K562 (cell line): ENCODE results near the gene RBM17. TPM values are rescaled to one million over a fixed set of nuclear protein-coding genes. Genes with fewer than 3 reads are reported as not detected.

Experiments used
- CHD4 ChIP-seq: fragments of 200-600 bp; sonication (generic); IDR thresholded peaks from 3 replicates; pipeline ENCODE4 v1.6.1; 2012; ENCODE audit warnings: low read depth, mild to moderate bottlenecking, mixed read lengths, low read length, inconsistent platforms; ENCODE audit not compliant: insufficient read depth, insufficient replicate concordance, poor library complexity, severe bottlenecking
- EHMT2 ChIP-seq: fragments of 450-650 bp; IDR thresholded peaks from 2 replicates; pipeline ENCODE4 v1.6.1; 2018; ENCODE audit warnings: antibody characterized with exemption
- MEIS2 ChIP-seq: fragments of 450-650 bp; IDR thresholded peaks from 2 replicates; pipeline ENCODE4 v1.6.1; 2014; ENCODE audit warnings: mild to moderate bottlenecking; ENCODE audit not compliant: partially characterized antibody
- POLR2B ChIP-seq: fragments of 450-650 bp; IDR thresholded peaks from 2 replicates; pipeline ENCODE4 v1.6.1; 2018; ENCODE audit warnings: low read depth; ENCODE audit not compliant: partially characterized antibody
- SRSF1 ChIP-seq: fragments of 200-400 bp; formaldehyde crosslinking; IDR thresholded peaks from 2 replicates; pipeline ENCODE4 v1.6.1; 2017; ENCODE audit warnings: mild to moderate bottlenecking, low read depth, low read length, moderate library complexity
- STAT6 ChIP-seq: sonication (generic); formaldehyde crosslinking; IDR thresholded peaks from 2 replicates; pipeline ENCODE4 v1.8.1; 2023; ENCODE audit warnings: mild to moderate bottlenecking, missing genetic modification reagents
- TCF15 ChIP-seq: fragments of 250-450 bp; sonication (Bioruptor Pico); IDR thresholded peaks from 2 replicates; pipeline ENCODE4 v1.8.0; 2022; ENCODE audit warnings: moderate library complexity, mild to moderate bottlenecking, inconsistent platforms
- THRAP3 ChIP-seq: fragments of 450-650 bp; IDR thresholded peaks from 2 replicates; pipeline ENCODE4 v1.6.1; 2016; ENCODE audit warnings: mild to moderate bottlenecking, inconsistent platforms, borderline replicate concordance
- TRIM25 ChIP-seq: fragments of 450-650 bp; IDR thresholded peaks from 2 replicates; pipeline ENCODE4 v1.7.0; 2016; ENCODE audit warnings: borderline replicate concordance
- ZBTB11 ChIP-seq, 3 experiments: fragments of 200-800 bp in 1 of 3; fragments of 250-450 bp in 1 of 3; fragments of 450-650 bp in 1 of 3; sonication (Bioruptor Pico) in 1 of 3; sonication (Bioruptor generic) in 1 of 3; formaldehyde crosslinking in 1 of 3; IDR thresholded peaks; 2 replicates each; pipeline versions ENCODE4 v1.6.1 to v1.8.0; 2016 to 2022; ENCODE audit warnings: mild to moderate bottlenecking in 2 of 3, missing genetic modification characterization in 2 of 3, missing compliant biosample characterization in 1 of 3, moderate library complexity in 1 of 3
- ZNF324 ChIP-seq: fragments of 250-450 bp; sonication (Bioruptor Pico); IDR thresholded peaks from 2 replicates; pipeline ENCODE4 v1.4.0; 2020; ENCODE audit warnings: mild to moderate bottlenecking
- ZNF592 ChIP-seq: fragments of 450-650 bp; IDR thresholded peaks from 2 replicates; pipeline ENCODE4 v1.6.1; 2017; ENCODE audit warnings: antibody characterized with exemption, mild to moderate bottlenecking
- ZNF695 ChIP-seq: fragments of 450-650 bp; formaldehyde crosslinking; IDR thresholded peaks from 2 replicates; pipeline ENCODE4 v1.4.0; 2020; ENCODE audit warnings: mild to moderate bottlenecking, moderate library complexity
- polyA plus RNA-seq, 8 experiments: library from polyadenylated mRNA; depleted of rRNA in 4 of 8; stranded (reverse) in 5 of 8; unstranded in 3 of 8; fragments of >200 nt; fragmentation: Nextera tagmentation in 2 of 8; fragmentation: Illumina TruSeq in 1 of 8; extraction: Ambion mirVana in 2 of 8; extraction: Trizol in 1 of 8; gene quantifications; 2 replicates each; pipeline versions ENCODE4 v1.2.1 to v1.2.3, GENCODE V29; 2011 to 2014; ENCODE audit warnings: inconsistent platforms in 1 of 8, missing spikeins in 1 of 8
- total RNA-seq, 7 experiments: library from RNA; depleted of rRNA in 6 of 7; stranded (reverse); fragments of >200 nt in 6 of 7; fragmentation: Illumina TruSeq in 2 of 7; extraction: Trizol in 2 of 7; gene quantifications; 2 replicates each; pipeline versions ENCODE4 v1.2.1 to v1.2.3, GENCODE V29; 2011 to 2021; ENCODE audit warnings: low replicate concordance in 1 of 7

Gene RBM17
- total and polyA plus RNA-seq, 9 of the 15 experiments (the other 6 are each of a cell fraction or from before 2014, with no cell fraction given): 23.6 to 217 (median 124) TPM

- no peak for TF ChIP-seq TRIM25
- 0 out of 2 replicates have a peak, but pooled peaks have one; percentile 68 for TF ChIP-seq ZNF592
- TF ChIP-seq SRSF1: no peak
- no peak for TF ChIP-seq TCF15 (CRISPR knock-in tag)
- TF ChIP-seq POLR2B: no peak
- TF ChIP-seq CHD4: no peak
- TF ChIP-seq EHMT2: no peak
- TF ChIP-seq ZNF695: no peak
- TF ChIP-seq THRAP3: no peak
- no peak for TF ChIP-seq STAT6 (CRISPR knock-in tag)
- peak in 1 of 3 experiments; percentile 85; a peak in 2 of 6 replicates for TF ChIP-seq ZBTB11 (CRISPR knock-in tag; IDR thresholded peaks at IDR 0.05)
- TF ChIP-seq MEIS2: no peak
- no peak for TF ChIP-seq ZNF324 (CRISPR knock-in tag)
Measured at GRCh38 chr10:6144406-6145165, 55.8 kb downstream of the RBM17 start (continued).
